ENCODE measurements around the gene UPF2. TPM values are rescaled to one million over a fixed set of nuclear protein-coding genes. Genes with fewer than 3 reads are reported as not detected.

Gene UPF2
- total RNA-seq, 1 donor = 19.0 TPM

DNA sequence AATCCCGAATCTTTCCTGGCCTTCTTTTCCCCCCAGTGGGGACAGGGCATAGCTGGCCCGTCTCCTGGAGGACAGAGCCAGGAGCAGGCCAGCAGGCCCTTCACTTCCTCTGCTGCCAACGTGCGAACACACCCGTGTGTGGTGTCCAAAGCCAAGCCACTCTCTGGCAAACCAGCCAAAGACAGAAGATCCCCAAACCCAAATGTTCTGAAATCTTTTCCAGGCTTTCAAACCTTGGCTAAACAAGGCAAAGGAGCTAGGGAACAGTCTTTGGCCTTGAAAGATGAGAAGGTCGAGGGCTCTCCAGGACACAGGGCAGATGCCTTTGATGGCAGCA, 156.5 kb downstream of the UPF2 start:
- H3K4me3 ChIP-seq (ENCODE audit: low read depth, low read length) = no peak overlapping the region
- TF ChIP-seq, protein P1, sequence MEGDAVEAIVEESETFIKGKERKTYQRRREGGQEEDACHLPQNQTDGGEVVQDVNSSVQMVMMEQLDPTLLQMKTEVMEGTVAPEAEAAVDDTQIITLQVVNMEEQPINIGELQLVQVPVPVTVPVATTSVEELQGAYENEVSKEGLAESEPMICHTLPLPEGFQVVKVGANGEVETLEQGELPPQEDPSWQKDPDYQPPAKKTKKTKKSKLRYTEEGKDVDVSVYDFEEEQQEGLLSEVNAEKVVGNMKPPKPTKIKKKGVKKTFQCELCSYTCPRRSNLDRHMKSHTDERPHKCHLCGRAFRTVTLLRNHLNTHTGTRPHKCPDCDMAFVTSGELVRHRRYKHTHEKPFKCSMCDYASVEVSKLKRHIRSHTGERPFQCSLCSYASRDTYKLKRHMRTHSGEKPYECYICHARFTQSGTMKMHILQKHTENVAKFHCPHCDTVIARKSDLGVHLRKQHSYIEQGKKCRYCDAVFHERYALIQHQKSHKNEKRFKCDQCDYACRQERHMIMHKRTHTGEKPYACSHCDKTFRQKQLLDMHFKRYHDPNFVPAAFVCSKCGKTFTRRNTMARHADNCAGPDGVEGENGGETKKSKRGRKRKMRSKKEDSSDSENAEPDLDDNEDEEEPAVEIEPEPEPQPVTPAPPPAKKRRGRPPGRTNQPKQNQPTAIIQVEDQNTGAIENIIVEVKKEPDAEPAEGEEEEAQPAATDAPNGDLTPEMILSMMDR (IDR thresholded peaks at IDR 0.05; ENCODE audit: insufficient read depth, low read depth, low read length) = no peak
- no peak for DNase-seq (ENCODE audit: low read depth)

DNA sequence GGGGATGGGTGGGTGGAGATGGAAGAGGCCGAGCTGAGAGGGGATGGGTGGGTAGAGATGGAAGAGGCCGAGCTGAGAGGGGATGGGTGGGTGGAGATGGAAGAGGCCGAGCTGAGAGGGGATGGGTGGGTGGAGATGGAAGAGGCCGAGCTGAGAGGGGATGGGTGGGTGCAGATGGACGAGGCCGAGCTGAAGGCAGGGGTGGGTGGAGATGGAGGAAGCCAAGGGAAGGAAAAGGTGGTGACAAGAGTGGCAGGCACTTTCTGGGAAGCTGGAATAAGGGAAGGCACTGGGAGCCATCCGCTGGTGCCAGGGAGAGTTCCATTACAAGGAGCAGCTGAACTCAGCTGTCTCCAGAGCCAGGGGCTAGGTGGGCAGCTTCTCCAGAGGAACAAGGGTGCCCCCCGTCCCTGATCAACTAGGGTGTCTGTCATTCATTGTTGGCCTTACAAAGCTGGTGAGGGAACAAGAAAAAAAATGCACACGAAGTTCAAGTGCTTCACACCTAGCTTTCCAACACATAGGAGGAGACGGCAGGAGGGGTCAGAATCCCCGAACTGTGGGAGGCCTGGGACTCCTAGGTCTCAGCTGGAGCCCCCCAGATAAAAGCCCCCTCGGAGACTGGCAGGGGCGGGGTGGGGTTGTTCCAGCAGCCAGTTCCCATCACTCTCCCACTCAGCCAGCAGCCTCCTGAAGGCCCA, 157.0 kb downstream of the UPF2 start:
- TF ChIP-seq, protein P1 (IDR thresholded peaks at IDR 0.05; ENCODE audit: insufficient read depth, low read depth, low read length) = no peak
- H3K4me3 ChIP-seq (ENCODE audit: low read depth, low read length) = no peak overlapping the region
- DNase-seq (ENCODE audit: low read depth) = no peak

DNA sequence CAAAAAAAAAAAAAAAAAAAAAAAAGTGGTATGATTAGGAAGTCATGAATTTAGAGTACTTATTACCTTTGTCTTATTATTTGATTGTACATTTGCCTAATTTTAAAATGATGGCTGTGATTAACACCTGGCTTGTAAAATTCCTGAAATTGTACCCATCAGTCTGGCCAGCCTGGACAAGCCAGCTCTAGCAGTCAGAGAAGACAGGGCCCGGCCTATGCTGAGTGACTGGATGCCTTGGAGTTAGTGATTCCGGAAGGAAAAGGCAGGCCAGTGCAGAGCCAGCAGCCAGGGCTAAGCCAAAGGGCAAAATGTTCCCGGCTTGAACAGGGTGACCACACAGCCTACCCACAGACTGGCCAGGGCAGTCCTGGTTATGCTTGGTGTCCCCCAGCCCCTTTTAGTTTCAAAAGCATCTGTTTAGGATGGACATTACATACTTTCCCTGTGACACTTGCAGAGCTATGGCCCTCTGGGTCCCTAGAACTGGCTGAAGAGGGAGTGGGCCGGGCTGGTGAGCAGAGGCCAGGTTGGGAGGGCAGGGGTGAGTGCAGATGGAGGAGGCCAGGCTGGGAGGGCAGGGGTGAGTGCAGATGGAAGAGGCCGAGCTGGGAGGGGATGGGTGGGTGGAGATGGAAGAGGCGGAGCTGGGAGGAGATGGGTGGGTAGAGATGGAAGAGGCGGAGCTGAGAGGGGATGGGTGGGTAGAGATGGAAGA, 157.7 kb downstream of the UPF2 start:
- H3K4me3 ChIP-seq (ENCODE audit: low read depth, low read length) = no peak overlapping the region
- TF ChIP-seq, protein P1 (IDR thresholded peaks at IDR 0.05; ENCODE audit: insufficient read depth, low read depth, low read length) = no peak
- DNase-seq (ENCODE audit: low read depth) = no peak

DNA sequence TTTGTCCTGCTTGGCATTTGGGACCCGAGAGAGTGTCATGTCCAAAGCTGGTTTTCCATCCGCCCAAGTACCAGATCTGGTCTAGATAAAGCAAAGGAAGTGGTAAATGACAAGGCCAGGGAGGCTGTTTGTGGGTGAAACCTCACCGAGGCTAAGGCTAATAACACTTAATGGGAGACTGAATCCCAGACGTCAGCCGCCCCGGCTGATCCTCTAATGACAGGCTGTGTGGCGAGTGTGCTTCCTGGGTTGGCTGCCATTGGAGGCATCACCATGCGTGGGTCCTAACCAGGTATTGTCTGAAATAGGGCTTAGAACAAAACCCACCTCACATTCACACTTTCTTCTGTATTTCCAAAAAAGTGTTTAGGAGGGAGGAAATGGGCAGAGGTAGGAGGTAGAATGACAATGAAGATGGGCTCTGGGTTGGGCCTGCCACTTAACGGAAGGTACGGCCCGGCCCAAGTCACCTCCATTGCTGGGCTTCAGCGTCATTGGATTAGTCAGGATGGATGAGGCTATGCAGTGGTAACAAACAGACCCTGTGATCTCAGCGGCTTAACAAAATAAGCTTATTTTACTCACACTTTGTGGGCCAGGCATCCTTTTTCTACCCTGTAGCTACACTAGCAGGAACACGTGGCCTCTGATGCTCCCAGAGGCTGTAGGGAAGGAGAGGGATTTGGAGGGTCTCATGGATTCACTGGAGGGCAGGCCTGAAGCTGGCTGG, 159.8 kb downstream of the UPF2 start:
- no peak overlapping the region for H3K4me3 ChIP-seq (ENCODE audit: low read depth, low read length)
- DNase-seq (ENCODE audit: low read depth) = no peak
- TF ChIP-seq, protein P1 (IDR thresholded peaks at IDR 0.05; ENCODE audit: insufficient read depth, low read depth, low read length) = no peak

DNA sequence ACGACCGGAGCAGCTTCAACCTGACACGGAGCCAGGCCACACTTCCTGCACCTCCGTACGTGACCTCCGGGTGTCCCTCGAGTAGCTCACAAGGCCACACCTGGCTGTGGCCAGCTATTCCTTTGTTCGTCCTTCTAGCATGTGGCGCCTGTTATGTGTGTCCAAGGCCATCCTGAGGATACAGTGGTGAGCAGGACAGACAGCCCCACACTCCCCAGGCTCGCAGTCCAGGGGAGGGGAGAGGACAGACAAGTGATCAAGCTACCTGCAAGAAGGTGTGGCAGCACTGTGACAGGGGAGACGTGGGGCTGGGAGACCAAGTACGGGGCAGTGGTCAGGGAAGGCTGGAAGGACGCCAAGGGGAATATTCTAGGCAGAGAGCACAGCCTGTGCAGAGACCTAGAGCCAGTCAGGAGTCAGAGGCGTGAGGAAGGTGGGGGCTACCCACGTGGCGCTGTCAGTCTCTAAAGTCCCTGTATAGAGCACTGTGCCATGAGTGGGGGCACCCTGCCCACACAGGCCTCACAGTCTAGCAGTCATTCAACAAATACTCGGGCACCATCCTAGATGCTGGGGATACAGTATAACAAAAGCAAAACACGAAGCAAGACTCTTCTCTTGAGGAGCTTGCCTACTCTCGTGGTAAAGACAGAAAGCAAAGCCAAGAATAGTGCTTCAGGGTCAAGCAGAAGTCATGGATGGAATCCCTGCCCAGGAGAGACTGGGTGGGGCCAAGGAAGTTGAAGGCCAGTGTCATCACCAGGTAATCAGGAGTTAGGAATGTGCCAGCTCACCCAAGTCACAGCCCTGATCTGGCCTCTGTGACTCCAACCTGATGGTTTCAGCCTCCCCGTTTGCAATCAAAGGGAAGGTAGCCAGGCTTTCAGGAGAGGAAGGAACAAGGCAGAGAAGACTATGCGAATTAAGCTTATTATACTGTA, 160.9 kb downstream of the UPF2 start:
- H3K4me3 ChIP-seq (ENCODE audit: low read depth, low read length) = no peak overlapping the region
- DNase-seq (ENCODE audit: low read depth) = no peak
- TF ChIP-seq, protein P1 (IDR thresholded peaks at IDR 0.05; ENCODE audit: insufficient read depth, low read depth, low read length) = no peak

DNA sequence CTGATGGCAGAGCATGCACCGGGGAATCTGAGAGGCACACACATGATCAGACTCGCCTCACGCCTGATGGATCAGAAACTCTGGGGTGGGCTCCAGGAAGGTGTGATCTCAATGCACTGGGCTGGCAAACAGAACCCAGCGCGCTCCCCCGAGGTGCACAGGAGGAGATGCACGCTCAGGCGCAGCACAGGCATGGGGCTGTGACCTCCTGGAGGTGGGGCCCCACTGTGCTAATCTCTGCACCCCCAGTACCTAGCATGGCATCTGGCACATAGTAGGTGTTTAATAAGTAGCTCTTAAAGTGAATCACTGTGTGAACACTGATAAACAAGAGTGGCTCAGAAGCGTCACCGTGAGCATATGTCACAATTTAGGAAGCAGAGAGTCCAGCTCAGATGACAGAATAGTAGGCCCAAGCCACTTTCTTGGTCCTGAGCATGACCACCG, 161.6 kb downstream of the UPF2 start:
- no peak overlapping the region for H3K4me3 ChIP-seq (ENCODE audit: low read depth, low read length)
- TF ChIP-seq, protein P1 (IDR thresholded peaks at IDR 0.05; ENCODE audit: insufficient read depth, low read depth, low read length) = no peak
- DNase-seq (ENCODE audit: low read depth) = no peak

All from fibroblast of villous mesenchyme (primary cell).